ENCODE results near the gene SPEF1.
A peak's percentile ranks its signal among the peaks of the same experiment; 100 is the strongest.

The SPEF1 gene

DNA sequence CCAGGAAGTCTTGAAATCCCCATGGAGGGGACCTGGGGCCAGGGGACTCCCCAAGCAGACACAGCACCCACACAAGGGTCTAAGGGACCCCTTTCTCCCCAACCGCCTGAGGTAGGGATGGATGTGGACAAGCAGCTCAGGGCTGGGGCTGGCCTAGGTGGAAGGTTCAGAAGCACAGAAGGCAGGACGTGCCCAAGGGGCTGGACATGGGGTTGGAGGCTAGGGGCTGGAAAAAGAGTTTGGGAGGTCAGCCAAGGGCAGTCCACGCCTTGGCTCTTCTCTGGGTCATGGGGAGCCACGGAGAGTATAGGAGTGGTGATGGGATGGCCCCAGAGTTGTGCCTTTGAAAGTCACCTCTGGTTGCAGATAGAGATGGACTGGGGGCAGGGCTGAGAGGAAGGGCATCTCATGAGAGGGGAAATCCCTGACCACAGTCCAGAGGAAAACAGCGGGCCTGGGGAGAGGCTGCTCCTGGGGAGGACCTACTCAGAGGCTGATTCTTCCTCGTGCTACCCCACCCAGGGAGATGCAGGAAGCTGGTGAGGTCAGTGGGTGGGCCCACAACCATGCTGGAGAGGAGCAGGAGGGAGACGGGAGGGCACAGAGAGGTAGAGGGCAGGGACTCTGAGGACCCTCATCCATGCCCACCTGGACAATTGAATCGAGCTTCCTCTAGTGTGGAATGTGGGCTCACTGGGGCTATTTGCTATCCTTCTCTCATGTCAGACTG is 51.3 kb downstream of the SPEF1 start:
- DNase-seq (ENCODE audit: low spot score), result no peak

DNA sequence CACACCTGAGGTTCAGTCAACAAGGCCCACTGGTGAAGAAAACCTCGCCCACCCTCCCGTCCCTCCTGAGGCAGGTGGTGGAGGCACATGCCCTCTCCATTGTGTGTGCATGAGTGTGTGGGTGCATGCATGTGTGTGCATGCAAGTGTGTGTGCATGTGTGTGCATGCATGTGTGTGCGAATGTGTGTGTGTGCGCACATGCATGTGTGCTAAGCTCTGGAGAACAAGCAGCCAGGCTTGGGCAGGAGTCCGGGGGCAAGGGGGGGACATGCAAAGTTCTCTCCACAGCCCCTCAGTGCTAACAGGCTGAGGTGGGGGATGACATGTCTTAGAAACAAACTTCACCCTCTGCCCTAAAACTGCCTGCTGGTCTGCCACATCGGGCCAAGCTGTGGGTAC is 51.9 kb downstream of the SPEF1 start:
- DNase-seq (ENCODE audit: low spot score), result no peak

DNA sequence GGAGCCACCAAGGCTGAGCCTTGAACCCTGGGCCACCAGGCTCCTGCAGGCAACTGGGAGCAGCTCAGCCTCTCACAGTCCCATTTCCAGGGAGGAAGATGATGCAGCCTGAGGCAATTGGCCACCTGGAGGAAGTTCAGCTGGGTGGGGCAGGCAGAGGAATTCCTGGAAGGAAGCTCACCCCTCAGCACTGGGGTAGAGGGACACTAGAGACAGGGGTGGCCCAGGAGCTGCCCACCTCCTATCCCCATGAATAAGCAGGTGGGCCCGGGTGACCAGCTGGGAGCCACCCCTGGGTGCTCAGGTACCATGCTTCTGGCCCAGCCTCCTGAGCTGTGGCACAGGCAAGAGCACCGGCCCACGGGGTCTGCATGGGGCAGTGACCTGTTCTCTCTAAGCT is 52.4 kb downstream of the SPEF1 start:
- peak; percentile 48 for DNase-seq (ENCODE audit: low spot score)

DNA sequence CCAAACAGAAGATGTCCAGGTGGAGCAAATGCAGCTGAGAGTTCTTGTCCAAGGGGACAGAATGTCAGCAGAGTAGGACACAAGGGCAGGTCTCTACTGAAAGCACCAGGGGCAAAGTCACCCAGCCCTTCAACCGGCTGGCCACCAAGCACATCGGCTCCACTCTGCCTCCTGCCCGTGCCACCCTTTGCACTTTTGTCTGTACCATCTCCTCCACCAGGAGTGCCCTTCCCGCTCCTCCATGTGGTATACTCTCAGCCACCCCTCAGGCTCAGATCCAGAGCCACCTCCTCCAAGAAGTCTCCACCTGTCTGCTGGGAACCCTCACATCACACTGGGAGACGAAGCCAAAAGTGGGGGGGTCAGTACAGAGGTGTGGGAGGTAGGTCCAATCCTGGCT is 52.9 kb downstream of the SPEF1 start:
- no peak for DNase-seq (ENCODE audit: low spot score)
